GM18858 (cell line): Measurements from ENCODE around the gene ATG13.
"Not testable (repeated sequence)": the region's sequence is repeated elsewhere in the genome, so short reads cannot be mapped to it uniquely, and the experiment has no call there.

ENCODE experiments used
- ATAC-seq: cut with Tn5 transposase; IDR thresholded peaks from one replicate; pipeline ENCODE4 v1.9.1; 2021; ENCODE audit not compliant: unreplicated experiment

ATG13 gene

DNA sequence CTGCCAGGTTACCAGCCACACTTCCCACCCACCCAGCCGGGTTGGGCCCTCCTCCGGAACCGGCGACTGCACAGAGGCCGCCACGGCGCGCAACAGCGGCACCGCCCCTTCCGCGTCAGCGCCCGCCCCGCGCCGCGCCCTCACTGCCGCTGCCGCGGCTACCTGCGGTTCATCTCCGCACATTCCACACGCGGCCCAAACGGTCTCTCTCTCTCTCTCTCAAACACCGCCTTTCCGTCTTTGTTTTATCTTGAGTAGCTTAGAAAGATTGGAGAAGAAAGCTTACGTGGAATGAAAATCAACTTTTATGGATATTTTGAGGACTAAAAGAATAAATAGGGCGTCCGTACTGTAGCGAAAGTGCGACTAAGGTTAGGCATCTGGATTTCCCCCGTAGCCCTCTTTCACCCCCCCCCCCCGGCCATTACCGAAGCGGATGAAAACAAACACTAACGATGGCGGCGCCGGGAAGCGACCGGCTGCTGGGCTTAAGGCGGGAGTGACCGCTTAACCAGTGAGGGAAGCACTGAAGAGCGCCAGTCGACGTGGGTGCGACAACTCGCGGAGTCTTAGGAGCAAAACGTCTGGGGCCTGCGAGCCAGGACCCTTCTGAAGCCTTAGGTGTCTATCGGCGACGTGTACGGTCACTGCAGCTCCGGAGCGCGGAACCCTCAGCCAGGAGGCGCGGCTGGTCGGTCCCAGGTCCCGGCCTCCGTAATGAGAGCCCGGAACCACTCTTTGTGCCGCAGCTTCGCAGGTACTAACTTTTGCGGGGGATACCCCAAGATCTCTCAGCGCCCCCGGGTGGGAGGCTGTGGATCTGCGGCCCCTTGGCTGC lies at the start of gene ATG13, which contains the start of gene HARBI1:
Gene ATG13 (plus strand): TSS at position 420 of the 838 bp plus-strand sequence. CDS start 26,739 bp downstream, outside the sequence.
Gene HARBI1 (minus strand): TSS at position 94 of the 838 bp plus-strand sequence. CDS start 990 bp downstream, outside the sequence.
- peak; percentile 83 for ATAC-seq

DNA sequence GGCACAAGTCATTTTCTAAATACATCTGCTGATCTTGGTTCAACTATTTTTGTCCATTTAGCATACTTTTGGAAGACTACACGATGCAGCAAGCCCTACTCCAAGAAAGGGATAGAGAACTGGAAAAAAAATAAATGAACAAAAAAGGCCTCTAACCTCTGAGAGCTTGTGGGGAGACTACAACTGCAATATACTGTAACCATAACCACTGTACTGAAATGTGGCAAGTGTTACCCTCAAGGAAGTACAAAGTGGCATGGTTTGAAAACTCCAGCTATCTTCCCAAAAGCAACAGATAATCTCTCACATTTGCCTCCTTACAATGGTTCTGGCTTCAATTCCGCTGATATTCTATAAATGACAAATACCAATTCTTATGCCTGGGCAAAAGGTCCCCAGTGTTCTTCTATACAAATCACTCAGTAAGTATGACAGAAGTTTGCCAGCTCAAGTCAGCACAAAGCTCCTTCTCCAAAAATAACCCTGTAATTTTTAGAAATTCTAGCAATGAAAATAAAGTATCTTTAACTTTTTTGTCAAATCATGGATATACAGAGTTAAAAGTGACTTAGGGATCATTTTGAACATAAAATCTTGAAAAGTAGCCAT lies 46.5 kb upstream of the ATG13 start:
- no peak for ATAC-seq

DNA sequence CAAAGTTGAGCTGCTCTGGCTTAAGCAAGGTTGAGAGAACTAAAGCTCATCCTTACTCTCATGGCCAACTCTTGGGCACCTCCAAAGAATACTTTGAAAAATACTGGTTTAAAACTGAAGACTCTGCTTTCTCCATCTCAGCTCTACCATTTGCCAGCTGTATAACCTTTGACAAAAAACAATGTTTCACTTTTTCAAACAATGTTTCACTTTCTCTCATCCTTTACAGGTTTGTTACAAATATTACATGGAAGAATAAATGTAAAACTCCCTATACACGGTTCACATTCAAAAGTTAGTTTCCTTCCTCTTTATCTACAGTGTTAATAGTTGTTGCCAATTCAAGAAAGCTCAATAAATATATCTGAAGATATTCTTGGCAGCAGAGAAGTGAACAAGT lies 42.7 kb upstream of the ATG13 start:
- no peak for ATAC-seq

DNA sequence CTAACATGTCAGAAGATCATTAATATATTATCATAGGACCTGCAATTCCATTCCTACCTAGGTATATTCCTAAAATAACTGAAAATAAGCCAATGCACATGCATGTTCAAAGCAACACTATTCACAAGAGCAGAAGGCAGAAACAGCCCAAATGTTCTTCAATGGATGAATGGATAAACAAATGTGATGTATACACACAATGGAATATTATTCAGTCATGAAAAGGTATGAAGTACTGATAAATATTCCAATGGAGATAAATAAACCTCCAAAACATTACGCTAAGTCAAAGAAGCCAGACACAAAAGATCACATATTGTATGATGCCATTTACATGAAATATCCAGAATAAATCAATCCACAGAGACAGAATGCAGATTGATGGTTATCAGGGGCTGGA lies 40.3 kb upstream of the ATG13 start:
- ATAC-seq, result no peak

DNA sequence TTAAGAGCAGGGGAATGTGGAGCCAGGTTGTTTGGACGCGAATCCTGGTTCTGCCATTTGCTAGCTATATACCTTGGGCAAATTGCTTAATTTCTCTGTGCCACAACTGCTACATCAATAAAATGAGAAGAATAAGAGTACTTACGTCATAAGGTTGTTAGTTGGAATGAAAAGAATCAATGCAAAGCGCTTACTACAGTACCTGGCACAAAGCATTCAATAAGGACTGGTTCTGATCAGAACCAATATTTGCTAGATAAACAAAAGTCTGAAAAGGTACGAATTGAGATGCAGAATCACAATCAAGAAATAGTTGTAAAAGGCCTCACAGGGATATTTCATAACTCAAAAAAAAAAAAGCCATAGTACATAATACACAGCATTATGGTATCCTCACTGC lies 34.8 kb upstream of the ATG13 start:
- ATAC-seq, result no peak

DNA sequence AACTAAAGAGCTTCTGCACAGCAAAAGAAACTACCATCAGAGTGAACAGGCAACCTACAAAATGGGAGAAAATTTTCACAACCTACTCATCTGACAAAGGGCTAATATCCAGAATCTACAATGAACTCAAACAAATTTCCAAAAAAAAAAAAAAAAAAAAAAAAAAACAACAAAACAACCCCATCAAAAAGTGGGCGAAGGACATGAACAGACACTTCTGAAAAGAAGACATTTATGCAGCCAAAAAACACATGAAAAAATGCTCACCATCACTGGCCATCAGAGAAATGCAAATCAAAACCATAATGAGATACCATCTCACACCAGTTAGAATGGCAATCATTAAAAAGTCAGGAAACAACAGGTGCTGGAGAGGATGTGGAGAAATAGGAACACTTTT lies 33.8 kb upstream of the ATG13 start:
- ATAC-seq, result not testable (repeated sequence)

DNA sequence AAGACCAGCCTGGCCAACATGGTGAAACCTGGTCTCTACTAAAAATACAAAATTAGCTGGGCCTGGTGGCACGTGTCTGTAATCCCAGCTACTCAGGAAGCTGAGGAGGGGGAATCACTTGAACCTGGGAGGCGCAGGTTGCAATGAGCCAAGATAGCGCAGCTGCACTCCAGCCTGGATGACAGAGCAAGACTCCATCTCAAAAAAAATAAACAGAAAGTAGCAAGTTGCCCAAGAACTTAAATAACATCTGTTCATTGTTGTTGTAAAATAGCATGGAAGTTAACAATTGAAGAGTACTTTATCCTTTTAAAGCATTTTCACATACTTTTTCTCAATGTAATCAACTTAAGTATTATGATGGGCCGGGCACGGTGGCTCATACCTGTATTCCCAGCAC lies 29.2 kb upstream of the ATG13 start:
- no peak for ATAC-seq

DNA sequence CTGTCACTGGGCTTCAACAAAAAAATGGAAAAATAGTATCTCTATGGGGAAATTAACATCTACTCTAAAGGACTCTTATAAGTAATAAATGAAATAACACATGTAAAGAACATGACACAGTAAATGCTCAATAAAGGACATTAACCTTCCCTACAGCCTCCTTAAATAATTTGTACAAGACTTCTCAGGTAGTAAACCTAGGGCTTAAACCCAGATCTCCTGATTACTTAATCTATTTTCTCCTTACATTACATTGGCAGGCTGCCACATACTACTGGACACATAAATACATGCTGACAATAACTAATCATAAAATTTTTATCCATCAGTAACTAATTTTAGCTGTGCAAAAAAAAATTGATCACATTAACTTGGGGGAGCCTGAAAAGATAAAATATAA lies 28.4 kb upstream of the ATG13 start:
- ATAC-seq, result no peak

DNA sequence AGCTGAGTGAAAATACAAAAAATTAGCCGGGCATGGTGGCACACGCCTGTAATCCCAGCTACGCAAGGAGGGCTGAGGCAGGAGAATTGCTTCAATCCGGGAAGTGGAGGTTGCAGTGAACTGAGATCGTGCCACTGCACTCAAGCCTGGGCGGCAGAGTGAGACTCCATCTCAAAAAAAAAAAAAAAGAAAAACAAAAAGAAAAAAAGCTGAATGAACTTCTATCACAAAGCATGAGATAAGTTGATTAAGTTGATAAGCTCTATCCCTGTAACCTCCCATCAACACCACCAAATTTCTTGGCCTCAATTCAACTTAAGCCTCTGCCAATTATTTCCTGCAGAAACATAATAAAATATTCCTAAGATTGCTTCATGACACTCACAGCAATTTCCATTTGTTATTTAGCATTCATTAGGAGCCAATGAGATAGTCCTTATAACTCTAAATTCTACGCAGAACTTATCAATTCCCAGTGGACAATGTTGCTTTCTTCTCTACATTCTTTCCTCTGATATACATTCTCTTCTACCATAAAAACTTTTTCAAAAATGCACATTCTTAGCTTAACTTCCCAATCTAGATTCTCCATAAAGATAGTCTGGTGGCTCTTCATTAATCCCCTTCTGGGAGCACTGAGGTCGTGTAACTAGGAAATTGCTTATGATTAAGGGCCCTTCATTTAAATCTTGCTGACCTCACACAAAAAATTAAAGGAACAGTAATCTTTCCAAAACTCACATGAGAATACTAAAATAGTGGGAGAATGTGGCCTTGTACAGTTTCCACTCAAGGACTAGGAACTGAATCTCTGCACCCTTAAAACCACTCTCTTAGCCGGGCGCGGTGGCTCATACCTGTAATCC lies 26.4 kb upstream of the ATG13 start:
- ATAC-seq, result no peak

DNA sequence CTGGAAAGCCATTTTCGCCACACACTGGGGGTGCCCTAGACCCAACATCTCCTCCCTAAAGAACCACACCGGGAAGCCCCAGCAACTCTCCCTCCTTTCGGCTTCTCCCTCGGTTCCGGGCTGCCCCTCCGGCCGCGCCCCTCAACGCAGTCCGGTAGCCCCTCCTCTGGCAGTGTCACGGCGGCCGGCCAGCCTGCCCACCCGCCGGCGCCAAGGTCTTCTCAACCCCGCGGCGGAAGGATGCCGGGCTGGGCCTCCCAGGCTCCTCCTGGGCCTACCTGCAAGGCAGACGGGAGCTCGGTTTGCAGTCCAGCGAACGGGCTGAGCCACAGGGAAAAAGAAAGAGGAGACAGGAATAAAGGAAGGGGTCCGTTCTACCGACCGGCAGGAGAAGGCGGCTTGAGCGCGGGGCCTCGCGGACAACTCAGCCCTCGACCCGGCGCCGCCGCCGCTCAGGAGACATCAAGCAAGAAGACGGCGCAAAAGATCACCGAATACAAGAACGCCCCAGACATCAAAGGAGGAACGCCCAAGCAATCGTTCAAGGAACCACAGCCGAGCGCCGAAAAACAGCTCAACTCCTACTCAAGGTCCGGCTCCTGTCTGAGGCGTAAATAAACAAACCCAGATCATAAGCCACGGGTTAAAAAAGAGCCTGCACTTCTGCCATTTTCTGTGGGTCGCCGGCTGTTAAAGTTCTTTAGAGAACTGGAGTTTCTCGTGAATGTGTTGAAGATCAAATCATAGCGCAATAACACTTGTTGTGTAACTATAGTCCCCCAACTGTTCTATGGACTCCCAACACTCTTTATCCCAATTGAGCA lies 23.6 kb upstream of the ATG13 start, which contains the start of gene AMBRA1:
Gene AMBRA1 (minus strand): TSS at position 474 of the 824 bp plus-strand sequence. CDS start 45,643 bp downstream, outside the sequence.
- peak; percentile 56 for ATAC-seq

DNA sequence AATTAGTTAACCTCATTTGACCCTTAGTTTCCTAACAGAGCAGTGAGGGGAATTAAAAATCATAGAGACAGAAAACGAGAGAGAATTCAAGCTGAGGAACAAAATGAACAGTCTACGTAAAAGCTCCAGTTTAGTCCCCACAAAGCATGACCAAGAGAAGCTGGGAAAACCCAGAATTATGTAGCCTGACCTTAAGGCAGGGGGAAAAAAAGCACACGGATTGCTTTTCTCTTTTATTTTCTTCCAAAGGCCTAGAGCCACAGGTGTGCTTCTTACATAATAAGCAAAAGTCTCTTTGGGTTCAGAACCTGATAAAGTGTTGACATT lies 23.0 kb upstream of the ATG13 start:
- no peak for ATAC-seq

DNA sequence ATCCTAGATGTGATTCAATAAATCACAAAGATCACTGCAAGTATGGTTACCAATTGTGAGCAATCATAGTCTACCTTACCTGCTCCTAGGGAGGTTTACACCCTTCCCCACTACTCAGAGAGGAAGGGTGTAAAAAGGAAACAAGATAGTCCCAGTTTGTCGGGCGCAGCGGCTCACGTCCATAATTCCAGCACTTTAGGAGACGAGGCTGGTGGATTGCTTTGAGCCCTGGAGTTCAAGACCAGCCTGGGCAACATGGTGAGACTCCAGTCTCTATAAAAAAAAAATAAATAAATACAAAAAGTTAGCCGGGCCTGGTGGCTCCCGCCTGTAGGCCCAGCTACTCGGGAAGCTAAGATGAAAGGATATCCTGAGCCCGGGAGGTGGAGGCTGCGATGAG lies 22.6 kb upstream of the ATG13 start:
- no peak for ATAC-seq

DNA sequence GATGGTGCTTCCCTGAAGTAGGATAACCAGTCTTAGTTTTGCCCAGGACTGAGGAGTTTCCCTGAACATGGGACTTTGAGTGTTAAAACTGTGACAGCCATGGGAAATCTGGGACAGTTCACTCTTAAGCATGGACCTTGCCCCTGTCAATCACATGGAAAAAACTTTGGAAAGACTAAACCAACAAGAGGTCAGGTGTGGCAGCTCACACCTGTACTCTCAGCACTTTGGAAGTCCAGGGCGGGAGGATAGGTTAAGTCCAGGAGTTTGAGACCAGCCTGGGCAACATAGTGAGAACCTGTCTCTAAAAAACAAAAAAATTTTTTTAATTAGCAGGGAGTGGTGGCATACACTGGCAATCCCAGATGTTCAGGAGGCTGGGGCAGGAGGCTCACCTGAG lies 20.2 kb upstream of the ATG13 start:
- ATAC-seq, result no peak

DNA sequence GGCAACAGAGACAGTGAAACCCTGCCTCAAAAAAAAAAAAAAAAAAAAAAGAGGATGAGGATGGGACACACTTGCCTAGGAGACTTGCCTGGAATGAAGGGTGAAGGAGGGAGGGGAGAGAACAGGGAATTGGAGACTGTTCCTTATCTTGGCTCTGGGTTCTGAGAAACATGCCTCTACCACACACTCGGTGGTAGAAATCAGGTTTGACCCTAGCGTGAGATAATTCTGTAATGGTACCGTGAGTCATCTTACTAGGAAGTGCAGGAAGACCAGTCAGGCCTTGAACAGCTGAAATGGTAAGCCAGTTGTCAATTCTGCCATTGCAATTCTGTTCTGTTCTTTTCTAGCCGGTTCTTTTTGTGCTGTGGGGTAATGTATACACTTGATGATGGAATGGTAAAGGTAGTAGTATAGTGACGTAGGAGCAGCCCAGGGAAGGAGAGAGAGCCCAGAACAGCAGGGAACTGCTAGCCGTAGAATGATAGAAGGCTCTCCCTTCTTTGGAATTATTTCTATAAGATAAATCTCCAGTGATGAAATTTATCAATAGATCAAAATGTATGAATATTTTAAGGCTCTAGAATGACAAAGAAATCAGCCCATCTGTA lies 19.6 kb upstream of the ATG13 start:
- ATAC-seq, result no peak

DNA sequence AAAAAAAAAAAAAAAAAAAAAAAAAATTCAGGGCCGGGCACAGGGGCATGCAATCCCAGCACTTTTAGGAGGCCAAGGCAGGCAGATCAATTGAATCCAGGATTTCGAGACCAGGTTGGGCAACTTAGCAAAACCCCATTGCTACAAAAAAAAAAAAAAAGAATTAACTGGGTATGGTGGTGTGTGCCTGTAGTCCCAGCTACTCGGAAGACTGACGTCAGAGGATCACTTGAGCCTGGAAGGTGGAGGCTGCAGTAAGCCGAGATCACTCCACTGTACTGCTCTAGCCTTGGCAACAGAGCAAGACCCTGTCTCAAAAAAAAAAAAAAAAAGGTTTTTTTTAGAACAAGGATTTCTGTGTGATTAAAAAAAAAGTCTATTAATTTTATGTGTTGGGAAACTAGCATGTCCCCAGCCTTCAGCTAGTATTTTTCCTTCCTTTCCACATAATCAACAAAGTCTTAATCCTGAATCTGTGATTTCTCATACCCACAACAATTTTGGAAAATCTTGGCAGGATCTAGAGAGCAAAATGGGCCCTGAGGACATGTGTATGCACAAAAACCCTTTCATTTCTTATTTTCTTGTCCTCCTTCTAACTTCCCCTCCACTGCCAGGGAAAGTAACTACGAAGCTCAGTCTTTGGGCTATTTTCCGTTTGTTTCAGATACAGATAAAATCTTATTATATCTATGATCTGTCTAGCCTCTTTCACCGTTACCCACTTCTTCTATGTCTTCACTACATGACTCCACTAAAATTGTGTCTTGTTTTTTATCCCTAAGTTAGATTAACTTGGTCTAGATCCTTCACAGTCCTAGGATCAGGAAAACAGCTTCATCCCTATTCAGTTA lies 17.8 kb upstream of the ATG13 start:
- no peak for ATAC-seq

DNA sequence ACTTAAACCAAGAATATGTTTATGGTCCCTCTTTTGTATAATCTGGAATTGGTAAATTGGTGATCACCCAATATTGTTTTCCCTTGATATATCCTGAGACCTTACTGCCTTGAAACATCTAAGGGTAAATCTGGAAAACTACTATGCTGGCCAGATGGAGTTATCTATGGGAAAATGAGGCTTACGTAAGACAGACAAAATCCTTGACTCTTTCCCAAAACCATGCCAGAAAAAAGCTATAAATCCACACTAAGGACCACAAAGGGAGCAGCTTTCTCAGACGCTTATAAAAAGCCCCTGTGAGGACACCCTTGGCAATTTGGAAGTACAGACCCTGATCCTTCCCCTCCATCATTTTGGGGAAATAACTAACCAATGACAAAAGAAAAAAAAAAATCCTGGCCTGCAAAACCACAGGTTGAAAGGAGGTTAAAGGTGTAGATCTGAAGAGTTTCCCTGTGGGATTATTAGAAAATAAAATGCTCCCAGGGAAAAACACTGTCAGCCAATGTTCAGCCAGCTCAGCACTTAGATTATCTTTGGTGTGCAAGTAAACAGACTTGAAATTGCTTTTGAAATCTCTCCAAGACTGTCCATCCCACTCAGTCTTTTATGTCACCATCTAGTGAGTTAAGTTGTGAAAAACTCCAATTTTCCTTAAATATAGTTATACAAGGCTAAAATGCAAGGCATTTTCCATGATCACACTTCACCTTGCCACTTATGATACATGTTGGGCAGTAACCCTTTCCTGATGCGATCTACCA lies 17.0 kb upstream of the ATG13 start:
- ATAC-seq, result no peak

DNA sequence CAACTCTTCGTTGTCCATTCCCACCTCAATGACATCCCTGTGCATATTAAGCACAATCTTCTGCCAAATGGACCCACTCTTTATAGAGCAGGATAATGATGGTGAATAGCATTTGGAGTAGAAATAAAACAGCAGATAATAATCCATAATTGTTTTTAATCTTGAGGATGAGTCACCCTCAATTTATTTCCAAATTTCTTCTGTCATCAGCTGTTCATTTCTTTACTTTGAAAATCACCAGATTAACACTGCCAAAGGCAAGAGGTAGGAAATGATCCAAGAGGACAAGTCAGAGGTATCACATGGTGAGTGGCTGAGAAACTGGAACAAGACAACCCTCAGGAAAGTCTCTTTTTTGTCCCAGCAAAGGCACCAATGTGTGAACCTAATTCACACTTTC lies 16.2 kb upstream of the ATG13 start:
- ATAC-seq, result no peak

DNA sequence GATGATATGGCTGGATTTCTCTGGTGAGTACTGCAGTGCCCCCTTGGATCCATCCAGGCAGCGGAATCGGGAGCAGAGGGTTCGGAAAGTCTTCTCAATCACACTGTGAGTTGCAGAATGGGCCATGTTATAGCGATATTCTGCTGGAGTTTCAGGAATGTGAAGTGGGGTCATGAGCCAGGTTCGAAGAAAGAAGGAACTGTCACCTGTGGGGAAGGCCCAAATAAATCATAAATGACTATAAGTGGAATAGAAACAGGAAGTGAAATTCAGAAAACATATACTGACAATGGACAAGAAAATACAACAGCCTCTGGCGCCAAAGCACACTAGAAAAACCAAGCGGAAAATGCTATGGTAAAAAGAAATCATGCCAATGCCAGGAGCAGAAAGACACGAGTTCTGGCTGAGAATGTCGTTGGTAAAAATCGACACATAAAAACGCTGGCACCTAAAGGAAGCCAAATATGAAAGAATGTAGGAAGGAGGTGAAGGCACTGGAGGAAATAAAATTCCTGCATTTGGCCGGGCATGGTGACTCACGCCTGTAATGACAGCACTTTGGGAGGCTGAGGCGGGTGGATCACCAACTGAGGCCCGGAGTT lies 13.5 kb upstream of the ATG13 start:
- no peak for ATAC-seq
